SKM-1 treated with dmso at 0.1 percent for 144 hours (cell line): Measurements from ENCODE around the gene RADIL.

ENCODE experiments used
- DNase-seq: peaks from one replicate; lab custom pipeline; 2025; ENCODE audit not compliant: unreplicated experiment; lab: John Stamatoyannopoulos, UW

The RADIL gene

GRCh38 chr7:4851459-4852422 is 31.8 kb downstream of the RADIL start:
- peak; percentile 36 for DNase-seq

- DNase-seq, result no peak
These were observed 33.2 kb downstream of the RADIL start for GRCh38 chr7:4850262-4850795.

- peak; percentile 5 for DNase-seq
These were observed 34.1 kb downstream of the RADIL start for GRCh38 chr7:4849390-4849789.

GRCh38 chr7:4845740-4846142 is 37.8 kb downstream of the RADIL start:
- DNase-seq, result no peak

GRCh38 chr7:4842319-4843064 is 41.0 kb downstream of the RADIL start:
- no peak for DNase-seq

- no peak for DNase-seq
These were observed 41.7 kb downstream of the RADIL start for GRCh38 chr7:4841836-4842235.

- no peak for DNase-seq
These were observed 42.3 kb downstream of the RADIL start for GRCh38 chr7:4841007-4841784.

- no peak for DNase-seq
These were observed 43.4 kb downstream of the RADIL start for GRCh38 chr7:4840079-4840501.

GRCh38 chr7:4838626-4839334 is 44.7 kb downstream of the RADIL start:
- no peak for DNase-seq

- no peak for DNase-seq
These were observed 45.5 kb downstream of the RADIL start for GRCh38 chr7:4837803-4838625.

GRCh38 chr7:4837041-4837802 is 46.3 kb downstream of the RADIL start:
- DNase-seq, result no peak

GRCh38 chr7:4836206-4836661 is 47.3 kb downstream of the RADIL start:
- DNase-seq, result no peak

GRCh38 chr7:4835398-4836205 is 47.9 kb downstream of the RADIL start:
- no peak for DNase-seq

- no peak for DNase-seq
These were observed 48.7 kb downstream of the RADIL start for GRCh38 chr7:4834601-4835397.

GRCh38 chr7:4833691-4834600 is 49.6 kb downstream of the RADIL start:
- DNase-seq, result no peak

- DNase-seq, result no peak
These were observed 50.3 kb downstream of the RADIL start for GRCh38 chr7:4833176-4833575.
